Measurements from ENCODE around the gene EFNB2. TPM values are rescaled to one million over a fixed set of nuclear protein-coding genes. Genes with fewer than 3 reads are reported as not detected.
A peak's percentile ranks its signal among the peaks of the same experiment; 100 is the strongest.

Gene EFNB2
- total RNA-seq, 1 experiment from 2014 or later = 15.9 TPM

- peaks cover 51% of the 10 kb centered on the region for H3K4me1 Mint-ChIP-seq
- H3K27ac Mint-ChIP-seq = no peak overlapping the region
- ATAC-seq = no peak
- H3K27me3 Mint-ChIP-seq (ENCODE audit: low read depth) = no peaks in the 10 kb centered on the region
- no peaks in the 10 kb centered on the region for H3K9me3 Mint-ChIP-seq
- ChIA-PET POLR2A (no interaction called here), CTCF (no interaction called here)
- no peak overlapping the region for H3K4me3 Mint-ChIP-seq
- TF ChIP-seq HMGA2 (CRISPR knock-in tag; IDR thresholded peaks at IDR 0.05) = no peak
- peak; percentile 44; the same call in 1 of the 2 replicates for TF ChIP-seq ZNF317 (CRISPR knock-in tag; IDR thresholded peaks at IDR 0.05; ENCODE audit: borderline replicate concordance, low read depth)
- no peak for TF ChIP-seq CREB1 (CRISPR knock-in tag; IDR thresholded peaks at IDR 0.05)
- no peak for TF ChIP-seq NR3C1 (CRISPR knock-in tag; conservative IDR thresholded peaks at IDR 0.05; ENCODE audit: low read depth)
- TF ChIP-seq FOXP4 (CRISPR knock-in tag; IDR thresholded peaks at IDR 0.05) = no peak
- no peak for TF ChIP-seq PRDM15 (CRISPR knock-in tag; IDR thresholded peaks at IDR 0.05)
- peaks cover 5% of the 10 kb centered on the region; the same call in 1 of the 2 replicates for H3K36me3 Mint-ChIP-seq
- no peak for DNase-seq (ENCODE audit: low spot score)
These were observed 35.6 kb downstream of the EFNB2 start for GRCh38 chr13:106499896-106500295.

- peak overlapping the region; percentile 71; the same call in 1 of the 2 replicates for H3K27ac Mint-ChIP-seq
- no peak overlapping the region for H3K4me3 Mint-ChIP-seq
These were observed 36.3 kb downstream of the EFNB2 start for GRCh38 chr13:106499113-106499512.

More at GRCh38 chr13:106499113-106499512, 36.3 kb downstream of the EFNB2 start:
- CTCF ChIA-PET = no interaction called here
- Mint-ChIP-seq H3K27me3 (ENCODE audit: low read depth) (no peaks in the 10 kb centered on the region), H3K36me3 (peaks cover 10% of the 10 kb centered on the region), H3K9me3 (no peaks in the 10 kb centered on the region), H3K4me1 (peaks cover 51% of the 10 kb centered on the region)
- no peak for DNase-seq (ENCODE audit: low spot score)
- TF ChIP-seq ERG (CRISPR knock-in tag; IDR thresholded peaks at IDR 0.05) = no peak
- TF ChIP-seq ZNF416 (CRISPR knock-in tag; IDR thresholded peaks at IDR 0.05) = no peak
- TF ChIP-seq ZNF281 (CRISPR knock-in tag; IDR thresholded peaks at IDR 0.05) = no peak
- TF ChIP-seq JUN (CRISPR knock-in tag; IDR thresholded peaks at IDR 0.05) = no peak
- no peak for TF ChIP-seq RORB (CRISPR knock-in tag; IDR thresholded peaks at IDR 0.05)
- no peak for TF ChIP-seq NFE2L1 (CRISPR knock-in tag; IDR thresholded peaks at IDR 0.05)
- no peak for TF ChIP-seq SMAD3 (CRISPR knock-in tag; IDR thresholded peaks at IDR 0.05; ENCODE audit: borderline replicate concordance)
- TF ChIP-seq, protein P1, sequence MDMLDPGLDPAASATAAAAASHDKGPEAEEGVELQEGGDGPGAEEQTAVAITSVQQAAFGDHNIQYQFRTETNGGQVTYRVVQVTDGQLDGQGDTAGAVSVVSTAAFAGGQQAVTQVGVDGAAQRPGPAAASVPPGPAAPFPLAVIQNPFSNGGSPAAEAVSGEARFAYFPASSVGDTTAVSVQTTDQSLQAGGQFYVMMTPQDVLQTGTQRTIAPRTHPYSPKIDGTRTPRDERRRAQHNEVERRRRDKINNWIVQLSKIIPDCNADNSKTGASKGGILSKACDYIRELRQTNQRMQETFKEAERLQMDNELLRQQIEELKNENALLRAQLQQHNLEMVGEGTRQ (CRISPR knock-in tag; IDR thresholded peaks at IDR 0.05) = no peak
- no peak for TF ChIP-seq ARID4B (CRISPR knock-in tag; IDR thresholded peaks at IDR 0.05; ENCODE audit: borderline replicate concordance)
- no peak for TF ChIP-seq ZNF138 (CRISPR knock-in tag; conservative IDR thresholded peaks at IDR 0.05)
- TF ChIP-seq, protein P2, sequence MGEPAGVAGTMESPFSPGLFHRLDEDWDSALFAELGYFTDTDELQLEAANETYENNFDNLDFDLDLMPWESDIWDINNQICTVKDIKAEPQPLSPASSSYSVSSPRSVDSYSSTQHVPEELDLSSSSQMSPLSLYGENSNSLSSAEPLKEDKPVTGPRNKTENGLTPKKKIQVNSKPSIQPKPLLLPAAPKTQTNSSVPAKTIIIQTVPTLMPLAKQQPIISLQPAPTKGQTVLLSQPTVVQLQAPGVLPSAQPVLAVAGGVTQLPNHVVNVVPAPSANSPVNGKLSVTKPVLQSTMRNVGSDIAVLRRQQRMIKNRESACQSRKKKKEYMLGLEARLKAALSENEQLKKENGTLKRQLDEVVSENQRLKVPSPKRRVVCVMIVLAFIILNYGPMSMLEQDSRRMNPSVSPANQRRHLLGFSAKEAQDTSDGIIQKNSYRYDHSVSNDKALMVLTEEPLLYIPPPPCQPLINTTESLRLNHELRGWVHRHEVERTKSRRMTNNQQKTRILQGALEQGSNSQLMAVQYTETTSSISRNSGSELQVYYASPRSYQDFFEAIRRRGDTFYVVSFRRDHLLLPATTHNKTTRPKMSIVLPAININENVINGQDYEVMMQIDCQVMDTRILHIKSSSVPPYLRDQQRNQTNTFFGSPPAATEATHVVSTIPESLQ (CRISPR knock-in tag; IDR thresholded peaks at IDR 0.05) = no peak
- TF ChIP-seq ESRRA (CRISPR knock-in tag; IDR thresholded peaks at IDR 0.05; ENCODE audit: borderline replicate concordance) = no peak
- ATAC-seq = peak; percentile 50; the same call in 1 of the 2 replicates
- POLR2A ChIA-PET = no interaction called here

Measured in WTC11 (cell line).